Measurements from ENCODE around the gene LDB2. TPM values are rescaled to one million over a fixed set of nuclear protein-coding genes. Genes with fewer than 3 reads are reported as not detected.

The LDB2 gene
- polyA plus RNA-seq, 3 donors, result not detected

DNA sequence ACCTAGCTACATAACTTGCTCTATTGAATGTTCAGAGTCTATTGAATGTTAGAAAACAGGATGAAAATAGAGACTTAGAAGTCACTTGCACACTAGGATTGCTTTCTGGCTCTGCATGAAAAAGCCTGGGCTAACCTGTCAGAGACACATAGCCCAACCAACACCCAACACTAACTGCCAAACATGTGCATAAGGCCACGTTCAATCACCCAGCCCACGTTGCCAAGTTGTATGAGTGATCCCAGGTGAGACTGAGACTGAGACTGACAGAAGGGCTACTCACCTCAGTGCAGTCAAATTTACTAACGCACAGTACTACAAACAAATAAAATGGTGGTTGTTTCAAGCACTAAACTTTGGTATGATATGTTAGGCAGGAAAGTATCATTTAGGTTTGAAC is 61.0 kb downstream of the LDB2 start:
- Histone ChIP-seq H3K9me3 (replicated peaks in 1 of 2; ENCODE audit: control insufficient read depth in 1 of 2, insufficient read depth in 1 of 2, low read length in 2 of 2) (no peaks in the 10 kb centered on the region), H3K4me2 (replicated peaks; ENCODE audit: extremely low read depth, low read length, poor library complexity, severe bottlenecking) (no peak overlapping the region), H3K27me3 (ENCODE audit: control insufficient read depth in 2 of 2, insufficient read depth in 2 of 2, low read length in 2 of 2) (no peaks in the 10 kb centered on the region), H3K27ac (ENCODE audit: low read depth in 1 of 2, low read length in 2 of 2) (no peak overlapping the region), H2AFZ (ENCODE audit: insufficient read depth, low read depth, low read length, poor library complexity, severe bottlenecking) (no peak overlapping the region), H3K4me1 (ENCODE audit: control insufficient read depth in 1 of 2, insufficient read depth in 2 of 2, low read length in 2 of 2) (no peaks in the 10 kb centered on the region), H4K20me1 (ENCODE audit: insufficient read depth, low read length) (no peaks in the 10 kb centered on the region), H3K4me3 (replicated peaks in 1 of 3; ENCODE audit: low read depth in 2 of 3, low read length in 3 of 3) (no peak overlapping the region), H3K9ac (ENCODE audit: insufficient read depth, low read length, poor library complexity, severe bottlenecking) (no peak overlapping the region), H3K79me2 (ENCODE audit: insufficient read depth, low read length) (no peaks in the 10 kb centered on the region), H3K36me3 (replicated peaks in 1 of 2; ENCODE audit: control insufficient read depth in 1 of 2, insufficient read depth in 2 of 2, low read length in 2 of 2) (no peaks in the 10 kb centered on the region)
- H3K27ac Mint-ChIP-seq, result no peak overlapping the region
- TF ChIP-seq CTCF (IDR thresholded peaks at IDR 0.05), result no peak
- no peaks in the 10 kb centered on the region for H3K36me3 Mint-ChIP-seq
- H3K9me3 Mint-ChIP-seq, result peaks cover 0 to 4% (median 0%) of the 10 kb centered on the region in 7 donors
- no peaks in the 10 kb centered on the region for H3K4me1 Mint-ChIP-seq
- intact Hi-C loops (cut with micrococcal nuclease), result no loop called here
- peaks cover 0 to 7% (median 1%) of the 10 kb centered on the region in 3 donors for H3K27me3 Mint-ChIP-seq (ENCODE audit: low read depth in 3 of 3)
- no peak overlapping the region for H3K4me3 Mint-ChIP-seq
- DNase-seq, result no peak
- WGBS (ENCODE audit: insufficient coverage), result no CpG with 5 or more reads among the region's 3 CpGs

GRCh38 chr4:16836324-16836723 is 62.1 kb downstream of the LDB2 start:
- Histone ChIP-seq H3K36me3 (replicated peaks in 1 of 2; ENCODE audit: control insufficient read depth in 1 of 2, insufficient read depth in 2 of 2, low read length in 2 of 2) (no peaks in the 10 kb centered on the region), H3K27ac (ENCODE audit: low read depth in 1 of 2, low read length in 2 of 2) (no peak overlapping the region), H2AFZ (ENCODE audit: insufficient read depth, low read depth, low read length, poor library complexity, severe bottlenecking) (no peak overlapping the region), H3K27me3 (ENCODE audit: control insufficient read depth in 2 of 2, insufficient read depth in 2 of 2, low read length in 2 of 2) (no peaks in the 10 kb centered on the region), H3K4me3 (replicated peaks in 1 of 3; ENCODE audit: low read depth in 2 of 3, low read length in 3 of 3) (no peak overlapping the region), H3K9me3 (replicated peaks in 1 of 2; ENCODE audit: control insufficient read depth in 1 of 2, insufficient read depth in 1 of 2, low read length in 2 of 2) (no peaks in the 10 kb centered on the region), H3K4me1 (ENCODE audit: control insufficient read depth in 1 of 2, insufficient read depth in 2 of 2, low read length in 2 of 2) (no peaks in the 10 kb centered on the region), H3K4me2 (replicated peaks; ENCODE audit: extremely low read depth, low read length, poor library complexity, severe bottlenecking) (no peak overlapping the region), H3K79me2 (ENCODE audit: insufficient read depth, low read length) (no peaks in the 10 kb centered on the region), H4K20me1 (ENCODE audit: insufficient read depth, low read length) (no peaks in the 10 kb centered on the region), H3K9ac (ENCODE audit: insufficient read depth, low read length, poor library complexity, severe bottlenecking) (no peak overlapping the region)
- no peak for DNase-seq
- peaks cover 0 to 4% (median 0%) of the 10 kb centered on the region in 7 donors for H3K9me3 Mint-ChIP-seq
- no peak for TF ChIP-seq CTCF (IDR thresholded peaks at IDR 0.05)
- H3K27me3 Mint-ChIP-seq (ENCODE audit: low read depth in 3 of 3), result peaks cover 0 to 7% (median 1%) of the 10 kb centered on the region in 3 donors
- H3K4me3 Mint-ChIP-seq, result no peak overlapping the region
- H3K27ac Mint-ChIP-seq, result no peak overlapping the region
- intact Hi-C loops (cut with micrococcal nuclease), result no loop called here
- no peaks in the 10 kb centered on the region for H3K4me1 Mint-ChIP-seq
- H3K36me3 Mint-ChIP-seq, result no peaks in the 10 kb centered on the region
- WGBS (ENCODE audit: insufficient coverage), result 89% methylated on average over 1 of the region's 2 CpGs

Data from CD14-positive monocyte (primary cell).